HS-27A (cell line): ENCODE data around the gene PRXL2A.
"Not testable (repeated sequence)": the region's sequence is repeated elsewhere in the genome, so short reads cannot be mapped to it uniquely, and the experiment has no call there.

ENCODE experiments used
- DNase-seq: peaks from one replicate; pipeline ENCODE4 v3.0.0-alpha.2; 2012; ENCODE audit warnings: low read depth, missing footprints

PRXL2A gene

GRCh38 chr10:80408242-80409101 lies at the start of gene PRXL2A:
TSS of gene PRXL2A (plus strand) at chr10:80408551. CDS start at chr10:80420468, 11,917 bp downstream.
- DNase-seq = no peak

GRCh38 chr10:80358925-80359324 lies 49.4 kb upstream of the PRXL2A start:
- not testable (repeated sequence) for DNase-seq

- DNase-seq = no peak
Measured at GRCh38 chr10:80359644-80360043, 48.7 kb upstream of the PRXL2A start.

GRCh38 chr10:80365510-80365909 lies 42.8 kb upstream of the PRXL2A start:
- DNase-seq = no peak

- no peak for DNase-seq
Measured at GRCh38 chr10:80371467-80371866, 36.9 kb upstream of the PRXL2A start.

GRCh38 chr10:80372675-80373074 lies 35.7 kb upstream of the PRXL2A start:
- DNase-seq = no peak

- DNase-seq = no peak
Measured at GRCh38 chr10:80373502-80373901, 34.8 kb upstream of the PRXL2A start.

GRCh38 chr10:80379701-80380100 lies 28.6 kb upstream of the PRXL2A start:
- DNase-seq = no peak

- no peak for DNase-seq
Measured at GRCh38 chr10:80380185-80380584, 28.2 kb upstream of the PRXL2A start.

GRCh38 chr10:80382989-80383388 lies 25.4 kb upstream of the PRXL2A start:
- no peak for DNase-seq

- DNase-seq = no peak
Measured at GRCh38 chr10:80390740-80391139, 17.6 kb upstream of the PRXL2A start.

GRCh38 chr10:80392250-80392649 lies 16.1 kb upstream of the PRXL2A start:
- no peak for DNase-seq

- DNase-seq = no peak
Measured at GRCh38 chr10:80394358-80394916, 13.9 kb upstream of the PRXL2A start.

GRCh38 chr10:80397014-80397413 lies 11.3 kb upstream of the PRXL2A start:
- DNase-seq = no peak

GRCh38 chr10:80400136-80400804 lies 8.1 kb upstream of the PRXL2A start:
- DNase-seq = no peak

- DNase-seq = no peak
Measured at GRCh38 chr10:80405035-80405434, 3.3 kb upstream of the PRXL2A start.

GRCh38 chr10:80405626-80406025 lies 2.7 kb upstream of the PRXL2A start:
- no peak for DNase-seq

GRCh38 chr10:80406204-80406603 lies 2.1 kb upstream of the PRXL2A start:
- no peak for DNase-seq

GRCh38 chr10:80407812-80408241 lies 524 bp upstream of the PRXL2A start:
- no peak for DNase-seq

- DNase-seq = no peak
Measured at GRCh38 chr10:80409121-80409520, 770 bp downstream of the PRXL2A start.

GRCh38 chr10:80410122-80410521 lies 1.8 kb downstream of the PRXL2A start:
- DNase-seq = no peak

GRCh38 chr10:80410578-80411145 lies 2.3 kb downstream of the PRXL2A start:
- no peak for DNase-seq

- no peak for DNase-seq
Measured at GRCh38 chr10:80411267-80411668, 2.9 kb downstream of the PRXL2A start.
